Prostate gland (tissue), 2 donors: ENCODE results near the gene NSMCE1. TPM values are rescaled to one million over a fixed set of nuclear protein-coding genes. Genes with fewer than 3 reads are reported as not detected.

Experiments used
- DNase-seq: peaks from one replicate; pipeline ENCODE4 v3.0.0-alpha.2; 2019; ENCODE audit warnings: low spot score
- H3K27ac ChIP-seq, 2 donors: fragments of 200-600 bp; sonication (generic); 2 replicates each; pipeline ENCODE4 v1.5.1; 2017 to 2019
- H3K27me3 ChIP-seq: fragments of 200-600 bp; sonication (generic); replicated peaks from 2 replicates; pipeline ENCODE4 v1.5.1; 2019; ENCODE audit not compliant: insufficient read depth
- H3K36me3 ChIP-seq, 2 donors: fragments of 200-600 bp; sonication (generic); 1 replicate in 1 of 2; 2 replicates in 1 of 2; pipeline versions ENCODE4 v1.5.1 to v1.8.1; 2017 to 2019
- H3K4me1 ChIP-seq: fragments of 200-600 bp; sonication (generic); replicated peaks from 2 replicates; pipeline ENCODE4 v1.5.1; 2019
- H3K4me3 ChIP-seq, 2 donors: fragments of 200-600 bp; sonication (generic); 2 replicates each; pipeline ENCODE4 v1.5.1; 2017 to 2019
- H3K9me3 ChIP-seq: fragments of 200-600 bp; sonication (generic); 2 replicates; pipeline ENCODE4 v1.5.1; 2017
- POLR2A ChIP-seq: fragments of 450-650 bp; IDR thresholded peaks from one replicate; pipeline ENCODE4 v1.6.1; 2016; ENCODE audit warnings: antibody characterized with exemption, mild to moderate bottlenecking
- POLR2AphosphoS5 ChIP-seq: sonication (generic); formaldehyde crosslinking; IDR thresholded peaks from one replicate; pipeline ENCODE4 v1.6.1; 2017; ENCODE audit warnings: antibody characterized with exemption
- WGBS: methylation state at CpG from one replicate; pipeline ENCODE4 v1.1.5; 2018; 5-methylcytosine and 5-hydroxymethylcytosine counted together
- intact Hi-C: fragments of 100-400 bp; cut with DNase I; formaldehyde crosslinking; loops from one replicate; pipeline ENCODE4 v1.14.2; 2022
- total RNA-seq, 2 donors: library from RNA; depleted of rRNA; stranded (reverse); fragments of >200 nt; gene quantifications; one replicate each; pipeline ENCODE4 v1.1.0, GENCODE V29; 2016
- TF ChIP-seq, protein P1 (sequence below), 4 experiments: fragments of 200-600 bp in 2 of 4; fragments of 450-650 bp in 2 of 4; sonication (generic) in 2 of 4; IDR thresholded peaks; 1 replicate in 3 of 4; 2 replicates in 1 of 4; pipeline ENCODE4 v1.5.1; 2016 to 2019; ENCODE audit warnings: antibody characterized with exemption in 4 of 4, mild to moderate bottlenecking in 2 of 4, moderate library complexity in 2 of 4

The NSMCE1 gene
- total RNA-seq, 2 donors from 2014 or later: 55.4 to 71.7 TPM

DNA sequence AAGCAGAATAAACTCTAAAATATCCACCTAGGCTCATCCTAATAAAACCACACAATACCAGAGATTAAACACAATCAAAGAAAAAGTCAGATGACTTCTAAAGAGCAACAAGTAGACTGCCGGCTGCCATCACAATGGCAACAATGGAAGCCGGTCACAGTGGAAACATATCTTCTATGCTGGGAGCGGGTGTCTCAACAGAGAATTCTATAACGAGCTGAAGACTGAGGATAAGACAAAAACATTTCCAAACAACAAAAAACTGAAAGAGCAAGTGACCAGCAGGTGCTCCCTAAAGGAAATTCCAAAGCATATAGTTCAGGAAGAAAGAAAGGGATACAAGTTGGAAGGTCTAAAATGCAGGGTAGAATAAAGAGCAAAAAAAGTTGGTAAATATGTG lies 8.9 kb downstream of the NSMCE1 start:
- no peak for DNase-seq
- H3K27me3 ChIP-seq: no peaks in the 10 kb centered on the region
- TF ChIP-seq POLR2A (no peak), POLR2AphosphoS5 (no peak)
- TF ChIP-seq, protein P1, sequence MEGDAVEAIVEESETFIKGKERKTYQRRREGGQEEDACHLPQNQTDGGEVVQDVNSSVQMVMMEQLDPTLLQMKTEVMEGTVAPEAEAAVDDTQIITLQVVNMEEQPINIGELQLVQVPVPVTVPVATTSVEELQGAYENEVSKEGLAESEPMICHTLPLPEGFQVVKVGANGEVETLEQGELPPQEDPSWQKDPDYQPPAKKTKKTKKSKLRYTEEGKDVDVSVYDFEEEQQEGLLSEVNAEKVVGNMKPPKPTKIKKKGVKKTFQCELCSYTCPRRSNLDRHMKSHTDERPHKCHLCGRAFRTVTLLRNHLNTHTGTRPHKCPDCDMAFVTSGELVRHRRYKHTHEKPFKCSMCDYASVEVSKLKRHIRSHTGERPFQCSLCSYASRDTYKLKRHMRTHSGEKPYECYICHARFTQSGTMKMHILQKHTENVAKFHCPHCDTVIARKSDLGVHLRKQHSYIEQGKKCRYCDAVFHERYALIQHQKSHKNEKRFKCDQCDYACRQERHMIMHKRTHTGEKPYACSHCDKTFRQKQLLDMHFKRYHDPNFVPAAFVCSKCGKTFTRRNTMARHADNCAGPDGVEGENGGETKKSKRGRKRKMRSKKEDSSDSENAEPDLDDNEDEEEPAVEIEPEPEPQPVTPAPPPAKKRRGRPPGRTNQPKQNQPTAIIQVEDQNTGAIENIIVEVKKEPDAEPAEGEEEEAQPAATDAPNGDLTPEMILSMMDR (IDR thresholded peaks at IDR 0.05): no peak
- peaks cover 13% of the 10 kb centered on the region for H3K4me1 ChIP-seq
- H3K36me3 ChIP-seq: peaks cover 0 to 5% of the 10 kb centered on the region in 2 donors
- H3K4me3 ChIP-seq: no peak overlapping the region
- no peaks in the 10 kb centered on the region for H3K9me3 ChIP-seq
- intact Hi-C loops: loop anchor here (5.0 kb wide), 1 partner anchor 58 kb away; no protein-coding TSS in a partner anchor
- WGBS: 96% methylated on average over 4 of the region's 4 CpGs
- peak overlapping the region in 1 of 2 donors; percentile 80 for H3K27ac ChIP-seq

GRCh38 chr16:27258241-27258734 lies 10.3 kb downstream of the NSMCE1 start:
- Histone ChIP-seq H3K4me1 (peaks cover 13% of the 10 kb centered on the region), H3K36me3 (peaks cover 0 to 5% of the 10 kb centered on the region in 2 donors), H3K9me3 (no peaks in the 10 kb centered on the region), H3K27ac (peak overlapping the region; percentile 65 to 80), H3K27me3 (no peaks in the 10 kb centered on the region), H3K4me3 (no peak overlapping the region)
- DNase-seq: no peak
- intact Hi-C loops: no loop called here
- WGBS: 28% methylated on average over 3 of the region's 3 CpGs
- TF ChIP-seq POLR2AphosphoS5: peak; percentile 72
- TF ChIP-seq, protein P1 (IDR thresholded peaks at IDR 0.05): no peak
- TF ChIP-seq POLR2A: no peak

- peaks cover 0 to 5% of the 10 kb centered on the region in 2 donors for H3K36me3 ChIP-seq
- TF ChIP-seq, protein P1 (IDR thresholded peaks at IDR 0.05): no peak
- no peak for TF ChIP-seq POLR2A
- TF ChIP-seq POLR2AphosphoS5: no peak
- H3K9me3 ChIP-seq: no peaks in the 10 kb centered on the region
- no peaks in the 10 kb centered on the region for H3K27me3 ChIP-seq
- H3K27ac ChIP-seq: peak overlapping the region; percentile 65 to 80
- 92% methylated on average over 14 of the region's 14 CpGs for WGBS
- H3K4me3 ChIP-seq: no peak overlapping the region
- intact Hi-C loops: no loop called here
- no peak for DNase-seq
- H3K4me1 ChIP-seq: peaks cover 13% of the 10 kb centered on the region
Measured at GRCh38 chr16:27257271-27257670, 11.3 kb downstream of the NSMCE1 start.

- WGBS: 96% methylated on average over 3 of the region's 3 CpGs
- Histone ChIP-seq H3K9me3 (no peaks in the 10 kb centered on the region), H3K4me1 (peaks cover 13% of the 10 kb centered on the region), H3K27me3 (no peaks in the 10 kb centered on the region), H3K4me3 (no peak overlapping the region), H3K36me3 (peaks cover 0 to 5% of the 10 kb centered on the region in 2 donors), H3K27ac (peak overlapping the region in 1 of 2 donors; percentile 80)
- intact Hi-C loops: no loop called here
- TF ChIP-seq, protein P1 (IDR thresholded peaks at IDR 0.05): no peak
- TF ChIP-seq POLR2A: no peak
- no peak for TF ChIP-seq POLR2AphosphoS5
- no peak for DNase-seq
Measured at GRCh38 chr16:27256861-27257260, 11.7 kb downstream of the NSMCE1 start.

GRCh38 chr16:27254262-27254811 lies 14.2 kb downstream of the NSMCE1 start:
- TF ChIP-seq POLR2AphosphoS5: peak; percentile 38
- TF ChIP-seq, protein P1 (IDR thresholded peaks at IDR 0.05): no peak
- Histone ChIP-seq H3K4me1 (peaks cover 10% of the 10 kb centered on the region), H3K4me3 (no peak overlapping the region), H3K27ac (peak overlapping the region in 1 of 2 donors; percentile 45), H3K9me3 (no peaks in the 10 kb centered on the region), H3K36me3 (peaks cover 0 to 5% of the 10 kb centered on the region in 2 donors), H3K27me3 (no peaks in the 10 kb centered on the region)
- DNase-seq: no peak
- 81% methylated on average over 3 of the region's 3 CpGs for WGBS
- intact Hi-C loops: no loop called here
